RCC 7860 (cell line): Measurements from ENCODE around the gene GABRA5.

ENCODE experiments used
- DNase-seq: peaks from one replicate; pipeline ENCODE4 v3.0.0-alpha.2; 2015; ENCODE audit warnings: low spot score
- FAIRE-seq: peaks from 2 replicates; lab custom pipeline; 2012; peaks lifted over from hg19 to GRCh38; lab: Jason Lieb, UNC

Gene GABRA5

DNA sequence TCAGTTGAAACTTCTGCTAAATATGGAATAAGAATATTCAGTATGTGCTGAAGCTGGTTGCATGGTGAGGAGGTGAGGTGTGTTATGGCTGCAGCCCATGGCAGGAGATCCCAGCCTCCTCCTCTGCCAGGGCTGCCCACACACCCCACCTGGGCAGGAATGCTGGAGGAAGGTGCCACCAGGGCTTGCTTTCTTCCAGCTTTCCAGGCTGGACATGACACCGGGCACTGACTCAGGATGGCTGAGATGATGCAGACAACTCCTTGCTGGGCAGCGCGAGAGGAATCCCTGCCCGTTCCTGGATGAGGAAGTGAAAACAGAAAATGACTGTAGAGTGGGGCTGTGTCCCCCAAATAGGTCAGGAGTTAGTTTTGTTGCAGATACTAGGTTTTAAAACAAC lies 118.2 kb downstream of the GABRA5 start:
- no peak for FAIRE-seq
- no peak for DNase-seq

DNA sequence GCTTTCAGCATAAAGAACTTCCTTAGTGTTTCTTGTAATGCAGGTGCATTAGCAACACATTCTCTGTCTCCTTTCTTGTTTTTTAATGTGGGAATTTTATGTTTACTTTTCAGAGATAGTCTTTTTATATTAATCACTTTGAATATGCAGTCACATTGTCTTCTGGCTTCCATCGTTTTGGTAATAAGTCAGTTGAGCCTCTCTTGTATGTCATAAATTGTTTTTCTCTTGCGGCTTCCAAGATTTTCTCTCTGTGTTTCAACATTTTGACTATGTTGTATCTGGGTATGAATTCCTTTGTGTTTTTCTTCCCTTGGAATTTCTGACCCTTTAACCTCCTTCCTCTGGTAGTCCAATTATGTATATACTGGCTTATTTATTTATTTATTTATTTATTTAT lies 129.4 kb downstream of the GABRA5 start:
- no peak for FAIRE-seq
- DNase-seq: no peak
